T-helper 17 cell (primary cell): ENCODE measurements around the gene NCK1. TPM values are rescaled to one million over a fixed set of nuclear protein-coding genes. Genes with fewer than 3 reads are reported as not detected.
"Not testable (repeated sequence)": the region's sequence is repeated elsewhere in the genome, so short reads cannot be mapped to it uniquely, and the experiment has no call there.

Source experiments
- ATAC-seq: fragments of 150-1000 bp; cut with Tn5 transposase; 2 replicates; pipeline ENCODE4 v1.10.0; 2021; ENCODE audit warnings: mild to moderate bottlenecking, moderate library complexity
- DNase-seq, 3 donors: peaks; one replicate each; pipeline versions ENCODE4 v3.0.0 to v3.0.0-alpha.2; 2020 to 2021
- H3K9me3 ChIP-seq: one replicate; pipeline ENCODE4 v1.7.0; 2013; ENCODE audit warnings: low read length, mild to moderate bottlenecking; ENCODE audit not compliant: control insufficient read depth, poor library complexity, severe bottlenecking
- H3K27ac Mint-ChIP-seq: one replicate; pipeline ENCODE4 v1.8.0; 2022; ENCODE audit warnings: mild to moderate bottlenecking, moderate library complexity, mixed read lengths
- H3K27me3 Mint-ChIP-seq: one replicate; pipeline ENCODE4 v1.8.0; 2022; ENCODE audit warnings: mixed read lengths
- H3K36me3 Mint-ChIP-seq: one replicate; pipeline ENCODE4 v1.8.0; 2022; ENCODE audit warnings: low read depth, mixed read lengths
- H3K4me1 Mint-ChIP-seq: one replicate; pipeline ENCODE4 v1.8.0; 2022; ENCODE audit warnings: mild to moderate bottlenecking, mixed read lengths
- H3K4me3 Mint-ChIP-seq: one replicate; pipeline ENCODE4 v1.8.0; 2022; ENCODE audit warnings: mild to moderate bottlenecking, moderate library complexity, mixed read lengths
- total RNA-seq, 4 donors: library from RNA in 2 of 4; stranded (reverse) in 2 of 4; gene quantifications; one replicate each; pipeline ENCODE4 v1.2.3 and lab custom pipeline; 2022 to 2026

The NCK1 gene
- total RNA-seq, 2 donors from 2014 or later, result 59.0 to 59.1 TPM

GRCh38 chr3:136839556-136839931, 22.5 kb upstream of the NCK1 start:
- Mint-ChIP-seq H3K36me3 (peaks cover 8% of the 10 kb centered on the region), H3K27ac (no peak overlapping the region), H3K4me3 (no peak overlapping the region), H3K27me3 (no peaks in the 10 kb centered on the region), H3K4me1 (peaks cover 11% of the 10 kb centered on the region)
- H3K9me3 ChIP-seq, result no peaks in the 10 kb centered on the region
- ATAC-seq (no peak), DNase-seq (no peak)

- no peak for DNase-seq
Observed at GRCh38 chr3:136840252-136840651, 21.8 kb upstream of the NCK1 start.

GRCh38 chr3:136842294-136842693, 19.7 kb upstream of the NCK1 start:
- H3K27me3 Mint-ChIP-seq, result no peaks in the 10 kb centered on the region

More at GRCh38 chr3:136840252-136840651, 21.8 kb upstream of the NCK1 start:
- H3K9me3 ChIP-seq, result no peaks in the 10 kb centered on the region
- no peak overlapping the region for H3K27ac Mint-ChIP-seq
- H3K36me3 Mint-ChIP-seq, result peaks cover 8% of the 10 kb centered on the region
- no peaks in the 10 kb centered on the region for H3K27me3 Mint-ChIP-seq
- no peak overlapping the region for H3K4me3 Mint-ChIP-seq
- no peak for ATAC-seq
- peaks cover 11% of the 10 kb centered on the region for H3K4me1 Mint-ChIP-seq

GRCh38 chr3:136844724-136845123, 17.3 kb upstream of the NCK1 start:
- Mint-ChIP-seq H3K4me3 (no peak overlapping the region), H3K36me3 (peaks cover 6% of the 10 kb centered on the region), H3K4me1 (peaks cover 4% of the 10 kb centered on the region), H3K27ac (no peak overlapping the region), H3K27me3 (no peaks in the 10 kb centered on the region)
- DNase-seq (no peak), ATAC-seq (no peak)
- H3K9me3 ChIP-seq, result no peaks in the 10 kb centered on the region

More at GRCh38 chr3:136842294-136842693, 19.7 kb upstream of the NCK1 start:
- Mint-ChIP-seq H3K36me3 (peaks cover 8% of the 10 kb centered on the region), H3K4me3 (no peak overlapping the region), H3K4me1 (peaks cover 11% of the 10 kb centered on the region), H3K27ac (no peak overlapping the region)
- no peak for DNase-seq
- no peak for ATAC-seq
- no peaks in the 10 kb centered on the region for H3K9me3 ChIP-seq

GRCh38 chr3:136852180-136852579, 9.8 kb upstream of the NCK1 start:
- H3K36me3 Mint-ChIP-seq, result peaks cover 6% of the 10 kb centered on the region
- H3K4me3 Mint-ChIP-seq, result no peak overlapping the region
- no peaks in the 10 kb centered on the region for H3K9me3 ChIP-seq
- H3K27ac Mint-ChIP-seq, result no peak overlapping the region
- no peaks in the 10 kb centered on the region for H3K27me3 Mint-ChIP-seq
- ATAC-seq (no peak), DNase-seq (no peak)
- H3K4me1 Mint-ChIP-seq, result peaks cover 8% of the 10 kb centered on the region

GRCh38 chr3:136856665-136857064, 5.3 kb upstream of the NCK1 start:
- no peak overlapping the region for H3K27ac Mint-ChIP-seq
- ATAC-seq, result no peak

GRCh38 chr3:136858381-136858780, 3.6 kb upstream of the NCK1 start:
- Mint-ChIP-seq H3K27ac (no peak overlapping the region), H3K36me3 (peaks cover 3% of the 10 kb centered on the region), H3K4me3 (no peak overlapping the region), H3K4me1 (peaks cover 28% of the 10 kb centered on the region), H3K27me3 (no peaks in the 10 kb centered on the region)
- ATAC-seq, result no peak
- no peaks in the 10 kb centered on the region for H3K9me3 ChIP-seq
- DNase-seq, result no peak

More at GRCh38 chr3:136856665-136857064, 5.3 kb upstream of the NCK1 start:
- Mint-ChIP-seq H3K4me1 (peaks cover 21% of the 10 kb centered on the region), H3K4me3 (no peak overlapping the region), H3K27me3 (no peaks in the 10 kb centered on the region), H3K36me3 (peaks cover 4% of the 10 kb centered on the region)
- no peaks in the 10 kb centered on the region for H3K9me3 ChIP-seq
- no peak for DNase-seq

GRCh38 chr3:136860541-136860940, 1.5 kb upstream of the NCK1 start:
- no peaks in the 10 kb centered on the region for H3K27me3 Mint-ChIP-seq
- no peaks in the 10 kb centered on the region for H3K9me3 ChIP-seq
- ATAC-seq (no peak), DNase-seq (no peak)
- peaks cover 3% of the 10 kb centered on the region for H3K36me3 Mint-ChIP-seq
- H3K4me3 Mint-ChIP-seq, result peak overlapping the region; percentile 95
- peak overlapping the region; percentile 98 for H3K27ac Mint-ChIP-seq
- peaks cover 31% of the 10 kb centered on the region for H3K4me1 Mint-ChIP-seq

GRCh38 chr3:136862617-136863322, 762 bp downstream of the NCK1 start:
- no peaks in the 10 kb centered on the region for H3K36me3 Mint-ChIP-seq
- H3K27me3 Mint-ChIP-seq, result no peaks in the 10 kb centered on the region
- peak; percentile 10 to 31 (median 24) for DNase-seq
- H3K4me1 Mint-ChIP-seq, result peaks cover 49% of the 10 kb centered on the region
- ATAC-seq, result no peak
- no peaks in the 10 kb centered on the region for H3K9me3 ChIP-seq
- peak overlapping the region; percentile 95 for H3K4me3 Mint-ChIP-seq
- H3K27ac Mint-ChIP-seq, result peak overlapping the region; percentile 98

GRCh38 chr3:136869282-136869681, 7.3 kb downstream of the NCK1 start:
- Mint-ChIP-seq H3K36me3 (peaks cover 5% of the 10 kb centered on the region), H3K27ac (no peak overlapping the region), H3K4me3 (no peak overlapping the region), H3K27me3 (no peaks in the 10 kb centered on the region), H3K4me1 (peaks cover 35% of the 10 kb centered on the region)
- no peaks in the 10 kb centered on the region for H3K9me3 ChIP-seq
- DNase-seq, result no peak
- no peak for ATAC-seq

GRCh38 chr3:136872258-136872657, 10.2 kb downstream of the NCK1 start:
- H3K4me3 Mint-ChIP-seq, H3K9me3 ChIP-seq, H3K27ac Mint-ChIP-seq, DNase-seq, H3K36me3 Mint-ChIP-seq, ATAC-seq, H3K27me3 Mint-ChIP-seq: not testable (repeated sequence)
- peaks cover 25% of the 10 kb centered on the region for H3K4me1 Mint-ChIP-seq

GRCh38 chr3:136879510-136879909, 17.5 kb downstream of the NCK1 start:
- peaks cover 32% of the 10 kb centered on the region for H3K4me1 Mint-ChIP-seq
- ATAC-seq, H3K4me3 Mint-ChIP-seq, H3K27me3 Mint-ChIP-seq, H3K36me3 Mint-ChIP-seq, DNase-seq, H3K9me3 ChIP-seq, H3K27ac Mint-ChIP-seq: not testable (repeated sequence)

GRCh38 chr3:136882571-136882970, 20.6 kb downstream of the NCK1 start:
- no peaks in the 10 kb centered on the region for H3K9me3 ChIP-seq
- H3K27me3 Mint-ChIP-seq, result no peaks in the 10 kb centered on the region
- DNase-seq (no peak), ATAC-seq (peak; percentile 66)
- no peak overlapping the region for H3K4me3 Mint-ChIP-seq
- H3K36me3 Mint-ChIP-seq, result no peaks in the 10 kb centered on the region
- H3K27ac Mint-ChIP-seq, result no peak overlapping the region
- peaks cover 35% of the 10 kb centered on the region for H3K4me1 Mint-ChIP-seq
